IMR-90 (cell line): Measurements from ENCODE around the gene ATP5PB. TPM values are rescaled to one million over a fixed set of nuclear protein-coding genes. Genes with fewer than 3 reads are reported as not detected.

Experiments used
- ATAC-seq: fragments of 200-7000 bp; cut with Tn5 transposase; 2 replicates; pipeline ENCODE4 v1.9.1; 2020; ENCODE audit warnings: low read depth, mild to moderate bottlenecking, moderate library complexity
- BruUV-seq: library from RNA; stranded (reverse); fragments of 400-500 nt; replicated peaks from 2 replicates; lab custom pipeline; 2021; lab: Mats Ljungman, UMichigan
- CTCF ChIA-PET: fragments of 300-600 bp; formaldehyde crosslinking; extraction: SDS; loops from one replicate; lab custom pipeline; 2021; ENCODE audit warnings: antibody characterized with exemption; lab: Yijun Ruan, JAX
- POLR2A ChIA-PET: fragments of 300-600 bp; sonication (Branson Sonifier 250); formaldehyde crosslinking; loops from one replicate; lab custom pipeline; 2022; ENCODE audit warnings: antibody characterized with exemption; ENCODE audit not compliant: unreplicated experiment; lab: Charles Lee
- DNase-seq: peaks from one replicate; pipeline ENCODE4 v3.0.0; 2013
- H2AFZ ChIP-seq: replicated peaks from 2 replicates; pipeline ENCODE3; 2013; ENCODE audit warnings: low read length, mild to moderate bottlenecking; ENCODE audit not compliant: poor library complexity
- H2AK5ac ChIP-seq: 2 replicates; pipeline ENCODE4 v1.6.1; 2013; ENCODE audit warnings: low read depth, low read length, inconsistent platforms
- H2AK9ac ChIP-seq: replicated peaks from 2 replicates; pipeline ENCODE3; 2013; ENCODE audit warnings: mild to moderate bottlenecking, low read depth, low read length, moderate library complexity; ENCODE audit not compliant: poor library complexity
- H2BK120ac ChIP-seq: 2 replicates; pipeline ENCODE4 v1.6.1; 2013; ENCODE audit warnings: low read depth, low read length, inconsistent platforms
- H2BK15ac ChIP-seq: 3 replicates; pipeline ENCODE4 v1.6.1; 2013; ENCODE audit warnings: low read depth, low read length, inconsistent platforms
- H2BK20ac ChIP-seq: 2 replicates; pipeline ENCODE4 v1.6.1; 2013; ENCODE audit warnings: low read depth, mild to moderate bottlenecking, inconsistent platforms, low read length, moderate library complexity
- H2BK5ac ChIP-seq: 2 replicates; pipeline ENCODE4 v1.6.1; 2013; ENCODE audit warnings: mild to moderate bottlenecking, low read depth, low read length, inconsistent platforms; ENCODE audit not compliant: poor library complexity, severe bottlenecking
- H3K14ac ChIP-seq: replicated peaks from 2 replicates; pipeline ENCODE4 v1.6.1; 2013; ENCODE audit warnings: low read depth, low read length, inconsistent platforms
- H3K18ac ChIP-seq: 2 replicates; pipeline ENCODE4 v1.6.1; 2013; ENCODE audit warnings: low read depth, low read length, control low read depth
- H3K23ac ChIP-seq: 2 replicates; pipeline ENCODE4 v1.6.1; 2013; ENCODE audit warnings: low read depth, low read length, inconsistent platforms
- H3K27ac ChIP-seq: 2 replicates; pipeline ENCODE4 v1.5.1; 2013; ENCODE audit warnings: mild to moderate bottlenecking, control low read depth, low read length; ENCODE audit not compliant: insufficient read depth
- H3K27me3 ChIP-seq: 2 replicates; pipeline ENCODE4 v1.6.1; 2013; ENCODE audit warnings: low read length; ENCODE audit not compliant: control insufficient read depth, insufficient read depth
- H3K36me3 ChIP-seq: 2 replicates; pipeline ENCODE4 v1.6.1; 2013; ENCODE audit warnings: low read length, mixed read lengths; ENCODE audit not compliant: control insufficient read depth, insufficient read depth
- H3K4ac ChIP-seq: 2 replicates; pipeline ENCODE4 v1.6.1; 2013; ENCODE audit warnings: low read depth, low read length, inconsistent platforms
- H3K4me1 ChIP-seq: 2 replicates; pipeline ENCODE4 v1.6.1; 2013; ENCODE audit warnings: low read length, mixed read lengths; ENCODE audit not compliant: control insufficient read depth, insufficient read depth
- H3K4me2 ChIP-seq: 2 replicates; pipeline ENCODE4 v1.6.1; 2013; ENCODE audit warnings: low read depth, mild to moderate bottlenecking, control low read depth, low read length, moderate library complexity
- H3K4me3 ChIP-seq: 2 replicates; pipeline ENCODE4 v1.5.1; 2013; ENCODE audit warnings: low read depth, mild to moderate bottlenecking, control low read depth, low read length, moderate library complexity; ENCODE audit not compliant: insufficient read depth
- H3K56ac ChIP-seq: 2 replicates; pipeline ENCODE4 v1.6.1; 2013; ENCODE audit warnings: low read length, inconsistent platforms; ENCODE audit not compliant: insufficient read depth; ENCODE audit errors: extremely low read depth
- H3K79me1 ChIP-seq, 2 experiments: 2 replicates each; pipeline ENCODE4 v1.6.1; 2013; ENCODE audit warnings: low read length in 2 of 2, inconsistent platforms in 1 of 2, low read depth in 1 of 2
- H3K9ac ChIP-seq: 2 replicates; pipeline ENCODE4 v1.6.1; 2013; ENCODE audit warnings: low read depth, low read length, control low read depth
- H3K9me1 ChIP-seq: 2 replicates; pipeline ENCODE4 v1.6.1; 2013; ENCODE audit warnings: low read length, inconsistent platforms; ENCODE audit not compliant: insufficient read depth
- H3K9me3 ChIP-seq: 2 replicates; pipeline ENCODE4 v1.6.1; 2013; ENCODE audit warnings: low read length; ENCODE audit not compliant: control insufficient read depth, insufficient read depth
- H4K20me1 ChIP-seq: 2 replicates; pipeline ENCODE4 v1.6.1; 2013; ENCODE audit warnings: low read length, inconsistent platforms; ENCODE audit not compliant: insufficient read depth
- H4K5ac ChIP-seq: 2 replicates; pipeline ENCODE4 v1.6.1; 2013; ENCODE audit warnings: mild to moderate bottlenecking, low read depth, low read length, control low read depth
- H4K8ac ChIP-seq, 2 experiments: 2 replicates each; pipeline ENCODE4 v1.6.1; 2013; ENCODE audit warnings: low read depth in 2 of 2, low read length in 2 of 2, control low read depth in 1 of 2, inconsistent platforms in 1 of 2
- H4K91ac ChIP-seq: 2 replicates; pipeline ENCODE4 v1.6.1; 2013; ENCODE audit warnings: low read depth, low read length, inconsistent platforms; ENCODE audit not compliant: insufficient read depth
- CEBPB ChIP-seq: IDR thresholded peaks from 2 replicates; pipeline ENCODE4 v1.6.1; 2012; ENCODE audit warnings: low read depth, low read length, improper control_type of control experiment
- CHD1 ChIP-seq: IDR thresholded peaks from 2 replicates; pipeline ENCODE4 v1.6.1; 2012; ENCODE audit warnings: low read depth, low read length, improper control_type of control experiment
- CTCF ChIP-seq: conservative IDR thresholded peaks from 2 replicates; pipeline ENCODE4 v1.5.1; 2012; ENCODE audit warnings: mild to moderate bottlenecking, low read depth, low read length, improper control_type of control experiment
- MAFK ChIP-seq: IDR thresholded peaks from 2 replicates; pipeline ENCODE4 v1.6.1; 2012; ENCODE audit warnings: low read depth, low read length, improper control_type of control experiment
- MAZ ChIP-seq: IDR thresholded peaks from 2 replicates; pipeline ENCODE4 v1.6.1; 2012; ENCODE audit warnings: low read depth, mild to moderate bottlenecking, low read length, improper control_type of control experiment, moderate library complexity, borderline replicate concordance
- NFE2L2 ChIP-seq: fragments of 150-350 bp; IDR thresholded peaks from 2 replicates; pipeline ENCODE4 v1.6.1; 2016; ENCODE audit warnings: low read depth, mild to moderate bottlenecking, low read length
- POLR2A ChIP-seq: IDR thresholded peaks from 2 replicates; pipeline ENCODE4 v1.6.1; 2012; ENCODE audit warnings: mild to moderate bottlenecking, low read depth, low read length
- RCOR1 ChIP-seq: IDR thresholded peaks from 2 replicates; pipeline ENCODE4 v1.6.1; 2012; ENCODE audit warnings: mild to moderate bottlenecking, low read length, improper control_type of control experiment; ENCODE audit not compliant: insufficient replicate concordance
- RFX5 ChIP-seq: IDR thresholded peaks from 2 replicates; pipeline ENCODE4 v1.8.0; 2012; ENCODE audit warnings: low read depth, mild to moderate bottlenecking, low read length, moderate library complexity
- SMC3 ChIP-seq: fragments of 150-350 bp; IDR thresholded peaks from 2 replicates; pipeline ENCODE4 v1.6.1; 2016; ENCODE audit warnings: low read depth, mild to moderate bottlenecking, antibody characterized with exemption, low read length, moderate library complexity
- USF2 ChIP-seq: fragments of 150-350 bp; IDR thresholded peaks from 2 replicates; pipeline ENCODE4 v1.6.1; 2017; ENCODE audit warnings: mild to moderate bottlenecking, antibody characterized with exemption, low read length, low read depth
- WGBS, 2 experiments: methylation state at CpG; one replicate each; pipeline versions ENCODE4 v1.1.5 to v1.1.7; 2013; ENCODE audit warnings: missing lambda C conversion rate in 2 of 2; ENCODE audit not compliant: insufficient read length in 1 of 2; ENCODE audit errors: extremely low coverage in 2 of 2; 5-methylcytosine and 5-hydroxymethylcytosine counted together
- dilution Hi-C: fragments of 300-500 bp; cut with HindIII; formaldehyde crosslinking; loops from one replicate; pipeline ENCODE4 v1.14.3; 2018; ENCODE audit warnings: low sequenced_read_pairs; ENCODE audit not compliant: unreplicated experiment
- in situ Hi-C: fragments of 300-500 bp; cut with MboI; formaldehyde crosslinking; loops from 3 replicates; pipeline ENCODE4 v1.14.3; 2019; ENCODE audit warnings: low sequenced_read_pairs, inconsistent platforms, mixed read lengths
- intact Hi-C: fragments of 100-400 bp; cut with micrococcal nuclease; formaldehyde crosslinking; loops from 2 replicates; pipeline ENCODE4 v1.10.0; 2022
- polyA plus RNA-seq, 3 experiments: library from polyadenylated mRNA; depleted of rRNA; stranded (reverse); fragments of >200 nt; gene quantifications; 2 replicates each; pipeline ENCODE4 v1.2.3, GENCODE V29; 2012; ENCODE audit warnings: low replicate concordance in 1 of 3
- total RNA-seq: library from RNA; depleted of rRNA; stranded (reverse); fragments of >200 nt; gene quantifications from 2 replicates; pipeline ENCODE4 v1.2.3, GENCODE V29; 2012
- TF ChIP-seq, protein P1 (sequence below): fragments of 150-350 bp; IDR thresholded peaks from 2 replicates; pipeline ENCODE4 v1.6.1; 2016; ENCODE audit warnings: low read depth, mild to moderate bottlenecking, low read length, moderate library complexity, borderline replicate concordance

ATP5PB gene
- total and polyA plus RNA-seq, 2 of the 4 experiments (the other 2 are of a cell fraction), result 234 to 301 TPM

GRCh38 chr1:111475701-111476100, 26.4 kb downstream of the ATP5PB start:
- no TSS peak for BruUV-seq
- Histone ChIP-seq H3K14ac (no peak overlapping the region), H2BK20ac (no peak overlapping the region), H3K4me3 (no peak overlapping the region), H3K79me1 (no peaks in the 10 kb centered on the region), H3K9me1 (no peaks in the 10 kb centered on the region), H3K27me3 (no peaks in the 10 kb centered on the region), H3K4me1 (no peaks in the 10 kb centered on the region), H2BK5ac (no peak overlapping the region), H3K23ac (no peak overlapping the region), H2AFZ (no peak overlapping the region), H4K5ac (no peak overlapping the region), H2BK15ac (no peak overlapping the region), H3K9me3 (no peaks in the 10 kb centered on the region), H3K18ac (no peak overlapping the region), H3K36me3 (no peaks in the 10 kb centered on the region), H4K8ac (no peak overlapping the region), H3K27ac (no peak overlapping the region), H2BK120ac (no peak overlapping the region), H3K9ac (no peak overlapping the region), H3K4ac (no peak overlapping the region), H4K91ac (no peak overlapping the region), H3K56ac (no peak overlapping the region), H2AK5ac (no peak overlapping the region), H2AK9ac (no peak overlapping the region), H4K20me1 (no peaks in the 10 kb centered on the region), H3K4me2 (no peak overlapping the region)
- ChIA-PET CTCF (no interaction called here), POLR2A (no interaction called here)
- intact Hi-C loops (no loop called here), dilution Hi-C loops (no loop called here), in situ Hi-C loops (loop anchor here (25.0 kb wide), 1 partner anchor 887 kb away; no protein-coding TSS in a partner anchor)
- DNase-seq (no peak), ATAC-seq (no peak)
- 86% methylated on average over 2 of the region's 5 CpGs; no CpG with 5 or more reads in 1 of the 2 experiments for WGBS, 2 experiments
- TF ChIP-seq RCOR1 (no peak), POLR2A (no peak), NFE2L2 (no peak), CTCF (no peak), MAZ (no peak), CHD1 (no peak), USF2 (no peak), MAFK (no peak), SMC3 (no peak), CEBPB (no peak), RFX5 (no peak)
- TF ChIP-seq, protein P1, sequence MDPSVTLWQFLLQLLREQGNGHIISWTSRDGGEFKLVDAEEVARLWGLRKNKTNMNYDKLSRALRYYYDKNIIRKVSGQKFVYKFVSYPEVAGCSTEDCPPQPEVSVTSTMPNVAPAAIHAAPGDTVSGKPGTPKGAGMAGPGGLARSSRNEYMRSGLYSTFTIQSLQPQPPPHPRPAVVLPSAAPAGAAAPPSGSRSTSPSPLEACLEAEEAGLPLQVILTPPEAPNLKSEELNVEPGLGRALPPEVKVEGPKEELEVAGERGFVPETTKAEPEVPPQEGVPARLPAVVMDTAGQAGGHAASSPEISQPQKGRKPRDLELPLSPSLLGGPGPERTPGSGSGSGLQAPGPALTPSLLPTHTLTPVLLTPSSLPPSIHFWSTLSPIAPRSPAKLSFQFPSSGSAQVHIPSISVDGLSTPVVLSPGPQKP, result no peak
